ENCODE measurements around the gene HGS. TPM values are rescaled to one million over a fixed set of nuclear protein-coding genes. Genes with fewer than 3 reads are reported as not detected.

HGS gene
- total and polyA plus RNA-seq, 2 of the 13 experiments (the other 11 are each of a cell fraction or from before 2014, with no cell fraction given) = 73.3 to 78.1 TPM

DNA sequence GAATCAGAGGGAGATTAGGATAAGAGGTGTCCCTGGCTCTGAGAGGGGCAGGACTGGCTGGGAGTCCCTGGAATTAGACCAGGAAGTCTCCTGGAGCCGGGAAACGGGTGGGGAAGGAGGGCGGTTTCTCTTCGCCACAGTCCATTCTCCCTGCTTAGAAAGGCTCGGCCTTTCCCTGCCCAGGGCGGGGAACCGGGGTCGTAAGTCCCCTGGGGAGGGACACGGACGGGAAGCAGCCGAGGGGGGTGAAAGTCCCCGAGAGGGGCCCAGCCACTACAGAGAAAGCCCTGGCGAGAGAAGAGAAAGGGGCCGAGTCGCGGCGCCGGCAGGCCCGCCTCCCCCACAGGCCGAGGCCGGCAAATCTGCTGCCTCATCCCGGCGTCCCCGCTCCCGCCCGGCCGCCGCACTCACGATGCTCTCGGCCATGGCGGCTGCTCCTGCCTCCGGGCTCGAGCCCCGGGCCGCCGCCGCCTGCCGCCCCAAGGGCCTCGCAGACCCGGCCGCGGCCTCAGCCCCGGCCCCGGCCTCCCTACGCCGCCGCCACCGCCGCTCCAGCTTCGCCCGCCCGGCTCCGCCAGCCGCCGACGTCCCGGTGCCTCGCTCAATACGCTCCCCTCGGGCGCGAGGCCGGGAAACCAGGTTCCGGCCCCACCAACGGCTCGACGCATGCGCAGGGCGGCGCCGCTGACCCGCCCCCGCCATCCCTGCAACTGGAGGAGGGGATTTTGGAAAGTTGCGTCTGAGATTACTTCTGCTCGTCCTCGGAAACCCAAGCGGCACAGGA lies 47.1 kb upstream of the HGS start, which contains the start of the genes NPLOC4 and TSPAN10 (continued):
- peak; percentile 80; the same call in 1 of the 2 replicates for TF ChIP-seq ZNF564 (CRISPR knock-in tag; IDR thresholded peaks at IDR 0.05)
- peak; percentile 92; the same call in 1 of the 2 replicates for TF ChIP-seq ZNF614 (CRISPR knock-in tag; IDR thresholded peaks at IDR 0.05; ENCODE audit: borderline replicate concordance)
- no peak for TF ChIP-seq HES4 (CRISPR knock-in tag; IDR thresholded peaks at IDR 0.05; ENCODE audit: borderline replicate concordance)
- TF ChIP-seq, protein P1, sequence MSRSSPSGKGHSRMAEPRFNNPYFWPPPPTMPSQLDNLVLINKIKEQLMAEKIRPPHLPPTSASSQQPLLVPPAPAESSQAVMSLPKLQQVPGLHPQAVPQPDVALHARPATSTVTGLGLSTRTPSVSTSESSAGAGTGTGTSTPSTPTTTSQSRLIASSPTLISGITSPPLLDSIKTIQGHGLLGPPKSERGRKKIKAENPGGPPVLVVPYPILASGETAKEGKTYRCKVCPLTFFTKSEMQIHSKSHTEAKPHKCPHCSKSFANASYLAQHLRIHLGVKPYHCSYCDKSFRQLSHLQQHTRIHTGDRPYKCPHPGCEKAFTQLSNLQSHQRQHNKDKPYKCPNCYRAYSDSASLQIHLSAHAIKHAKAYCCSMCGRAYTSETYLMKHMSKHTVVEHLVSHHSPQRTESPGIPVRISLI (CRISPR knock-in tag; IDR thresholded peaks at IDR 0.05; ENCODE audit: borderline replicate concordance) = no peak
- TF ChIP-seq HMGA1 (CRISPR knock-in tag; conservative IDR thresholded peaks at IDR 0.05) = no peak
- peak; percentile 69 for TF ChIP-seq FOSL2 (CRISPR knock-in tag; IDR thresholded peaks at IDR 0.05)
- TF ChIP-seq MEIS1 (CRISPR knock-in tag; IDR thresholded peaks at IDR 0.05; ENCODE audit: borderline replicate concordance) = no peak; the same call in 1 of the 2 replicates
- TF ChIP-seq IRX3 (CRISPR knock-in tag; IDR thresholded peaks at IDR 0.05; ENCODE audit: borderline replicate concordance, low read depth) = no peak; the same call in 1 of the 2 replicates
- TF ChIP-seq AGO1 (IDR thresholded peaks at IDR 0.05; ENCODE audit: low read depth, low read length, poor library complexity, severe bottlenecking) = peak; percentile 61
- peak; percentile 60; the same call in 1 of the 2 replicates for TF ChIP-seq NKX3-1 (CRISPR knock-in tag; IDR thresholded peaks at IDR 0.05)
- TF ChIP-seq BORCS8-MEF2B (CRISPR knock-in tag; IDR thresholded peaks at IDR 0.05) = peak; percentile 84
- TF ChIP-seq ZNF761 (CRISPR knock-in tag; conservative IDR thresholded peaks at IDR 0.05) = no peak
- no peak; the same call in 1 of the 2 replicates for TF ChIP-seq ZBTB21 (CRISPR knock-in tag; IDR thresholded peaks at IDR 0.05)
- TF ChIP-seq CEBPG (CRISPR knock-in tag; IDR thresholded peaks at IDR 0.05) = peak; percentile 58
- peak; percentile 75; the same call in 1 of the 2 replicates for TF ChIP-seq ZNF124 (CRISPR knock-in tag; IDR thresholded peaks at IDR 0.05)
- no peak; the same call in 1 of the 2 replicates for TF ChIP-seq ZBTB43 (CRISPR knock-in tag; conservative IDR thresholded peaks at IDR 0.05)
- TF ChIP-seq MBNL3 (CRISPR knock-in tag; conservative IDR thresholded peaks at IDR 0.05) = no peak
- no peak for TF ChIP-seq SMYD3 (CRISPR knock-in tag; IDR thresholded peaks at IDR 0.05)
- TF ChIP-seq ZUFSP (CRISPR knock-in tag; IDR thresholded peaks at IDR 0.05; ENCODE audit: borderline replicate concordance) = no peak
- TF ChIP-seq ZNF17 (CRISPR knock-in tag; IDR thresholded peaks at IDR 0.05) = no peak
- TF ChIP-seq, protein P2, sequence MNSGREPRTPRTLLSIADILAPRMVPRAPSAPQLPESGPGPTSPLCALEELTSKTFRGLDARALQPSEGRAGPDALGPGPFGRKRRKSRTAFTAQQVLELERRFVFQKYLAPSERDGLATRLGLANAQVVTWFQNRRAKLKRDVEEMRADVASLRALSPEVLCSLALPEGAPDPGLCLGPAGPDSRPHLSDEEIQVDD (CRISPR knock-in tag; IDR thresholded peaks at IDR 0.05; ENCODE audit: borderline replicate concordance) = 0 out of 2 replicates have a peak, but pooled peaks have one; percentile 69
- TF ChIP-seq RBAK (CRISPR knock-in tag; IDR thresholded peaks at IDR 0.05) = no peak
- peak; percentile 74; the same call in 1 of the 2 replicates for TF ChIP-seq ZNF34 (CRISPR knock-in tag; IDR thresholded peaks at IDR 0.05; ENCODE audit: borderline replicate concordance)
- no peak for TF ChIP-seq JUNB (CRISPR knock-in tag; IDR thresholded peaks at IDR 0.05; ENCODE audit: borderline replicate concordance)
- peak; percentile 81; the same call in 1 of the 2 replicates for TF ChIP-seq ZNF446 (CRISPR knock-in tag; IDR thresholded peaks at IDR 0.05)
